H1 (cell line): ENCODE data around the gene RPL6. TPM values are rescaled to one million over a fixed set of nuclear protein-coding genes. Genes with fewer than 3 reads are reported as not detected.

Experiments used
- CTCF ChIA-PET: fragments of 300-600 bp; sonication (Branson Sonifier 250); formaldehyde crosslinking; loops from one replicate; lab custom pipeline; 2021; ENCODE audit not compliant: partially characterized antibody; lab: Charles Lee
- POLR2A ChIA-PET: fragments of 300-600 bp; sonication (Branson Sonifier 250); formaldehyde crosslinking; loops from one replicate; lab custom pipeline; 2021; ENCODE audit warnings: inconsistent platforms; ENCODE audit not compliant: partially characterized antibody; lab: Charles Lee
- DNase-seq, 2 experiments: peaks; one replicate each; pipeline versions ENCODE4 v3.0.0 to v3.0.0-alpha.2; 2010 to 2022; ENCODE audit warnings: low spot score in 2 of 2, low read depth in 1 of 2, mixed read lengths in 1 of 2
- FAIRE-seq: peaks from 2 replicates; lab custom pipeline; 2011; peaks lifted over from hg19 to GRCh38; lab: Jason Lieb, UNC
- H2AFZ ChIP-seq: 2 replicates; pipeline ENCODE4 v1.8.1; 2012; ENCODE audit warnings: low read length, inconsistent platforms
- H2AK5ac ChIP-seq: 2 replicates; pipeline ENCODE4 v1.6.1; 2013; ENCODE audit warnings: low read depth, low read length
- H2BK120ac ChIP-seq: replicated peaks from 2 replicates; pipeline ENCODE3; 2013; ENCODE audit warnings: low read depth, low read length, inconsistent platforms
- H2BK12ac ChIP-seq: 2 replicates; pipeline ENCODE4 v1.6.1; 2013; ENCODE audit warnings: low read depth, low read length
- H2BK15ac ChIP-seq: 2 replicates; pipeline ENCODE4 v1.6.1; 2013; ENCODE audit warnings: low read length
- H2BK20ac ChIP-seq: 2 replicates; pipeline ENCODE4 v1.6.1; 2013; ENCODE audit warnings: low read length
- H2BK5ac ChIP-seq: 2 replicates; pipeline ENCODE4 v1.6.1; 2013; ENCODE audit warnings: low read depth, low read length
- H3K14ac ChIP-seq: 2 replicates; pipeline ENCODE4 v1.6.1; 2013; ENCODE audit warnings: inconsistent platforms; ENCODE audit not compliant: insufficient read length
- H3K18ac ChIP-seq: 2 replicates; pipeline ENCODE4 v1.6.1; 2013; ENCODE audit warnings: low read length; ENCODE audit errors: extremely low read depth
- H3K23ac ChIP-seq: 2 replicates; pipeline ENCODE4 v1.6.1; 2013; ENCODE audit warnings: inconsistent platforms; ENCODE audit not compliant: insufficient read length
- H3K23me2 ChIP-seq: 2 replicates; pipeline ENCODE4 v1.6.1; 2013; ENCODE audit warnings: low read depth, low read length
- H3K27ac ChIP-seq: 2 replicates; pipeline ENCODE4 v1.6.1; 2011; ENCODE audit warnings: low read depth, low read length, inconsistent platforms
- H3K27me3 ChIP-seq, 4 experiments: replicated peaks in 1 of 4; 1 replicate in 1 of 4; 2 replicates in 3 of 4; pipeline versions ENCODE4 v1.6.1 to v1.8.1; 2011 to 2013; ENCODE audit warnings: low read length in 3 of 4, mild to moderate bottlenecking in 3 of 4, inconsistent platforms in 2 of 4, mixed read lengths in 2 of 4, moderate library complexity in 1 of 4; ENCODE audit not compliant: control insufficient read depth in 3 of 4, insufficient read depth in 3 of 4; ENCODE audit errors: extremely low read depth in 1 of 4
- H3K36me3 ChIP-seq, 4 experiments: 2 replicates each; pipeline versions ENCODE4 v1.6.1 to v1.8.1; 2011 to 2013; ENCODE audit warnings: mild to moderate bottlenecking in 4 of 4, low read length in 3 of 4, moderate library complexity in 2 of 4, control low read depth in 1 of 4, inconsistent platforms in 1 of 4; ENCODE audit not compliant: insufficient read depth in 4 of 4, control insufficient read depth in 2 of 4
- H3K4ac ChIP-seq: replicated peaks from 2 replicates; pipeline ENCODE3; 2013; ENCODE audit warnings: low read length, low read depth, mixed read lengths, inconsistent platforms; ENCODE audit not compliant: insufficient read length
- H3K4me1 ChIP-seq, 4 experiments: replicated peaks in 1 of 4; 1 replicate in 1 of 4; 2 replicates in 3 of 4; pipeline versions ENCODE4 v1.6.1 to v1.8.1; 2011 to 2013; ENCODE audit warnings: low read length in 3 of 4, inconsistent platforms in 2 of 4, mixed read lengths in 1 of 4; ENCODE audit not compliant: insufficient read depth in 4 of 4, control insufficient read depth in 3 of 4
- H3K4me2 ChIP-seq, 2 experiments: 2 replicates each; pipeline versions ENCODE4 v1.6.1 to v1.8.1; 2011 to 2013; ENCODE audit warnings: low read depth in 2 of 2, low read length in 2 of 2, control low read depth in 1 of 2, inconsistent platforms in 1 of 2, mild to moderate bottlenecking in 1 of 2; ENCODE audit not compliant: insufficient read depth in 1 of 2
- H3K4me3 ChIP-seq, 4 experiments: fragments of 200-600, 300-600 bp in 1 of 4; sonication (generic), shearing (Covaris generic), sonication (Bioruptor Twin) in 1 of 4; 2 replicates each; pipeline versions ENCODE4 v1.5.1 to v1.8.1; 2011 to 2016; ENCODE audit warnings: low read length in 4 of 4, low read depth in 3 of 4, control low read depth in 2 of 4, inconsistent platforms in 2 of 4, mild to moderate bottlenecking in 2 of 4, mixed read lengths in 1 of 4, moderate library complexity in 1 of 4; ENCODE audit not compliant: insufficient read depth in 2 of 4; ENCODE audit errors: extremely low read depth in 1 of 4
- H3K56ac ChIP-seq: replicated peaks from 2 replicates; pipeline ENCODE3; 2013; ENCODE audit warnings: low read depth, mild to moderate bottlenecking, mixed read lengths, low read length, inconsistent platforms; ENCODE audit not compliant: insufficient read length
- H3K79me1 ChIP-seq: 2 replicates; pipeline ENCODE4 v1.6.1; 2013; ENCODE audit warnings: low read depth, low read length, control low read depth
- H3K79me2 ChIP-seq, 2 experiments: 2 replicates each; pipeline versions ENCODE4 v1.6.1 to v1.8.1; 2012 to 2013; ENCODE audit warnings: low read length in 2 of 2, mild to moderate bottlenecking in 2 of 2, inconsistent platforms in 1 of 2; ENCODE audit not compliant: insufficient read depth in 2 of 2, control insufficient read depth in 1 of 2
- H3K9ac ChIP-seq, 4 experiments: replicated peaks in 1 of 4; 1 replicate in 1 of 4; 2 replicates in 3 of 4; pipeline versions ENCODE4 v1.6.1 to v1.8.1; 2011 to 2013; ENCODE audit warnings: low read depth in 3 of 4, low read length in 3 of 4, control low read depth in 2 of 4, mild to moderate bottlenecking in 2 of 4, moderate library complexity in 2 of 4, inconsistent platforms in 1 of 4; ENCODE audit errors: extremely low read depth in 1 of 4
- H3K9me3 ChIP-seq, 2 experiments: 2 replicates each; pipeline versions ENCODE4 v1.6.1 to v1.8.1; 2012 to 2013; ENCODE audit warnings: mild to moderate bottlenecking in 2 of 2, moderate library complexity in 2 of 2, control low read depth in 1 of 2, inconsistent platforms in 1 of 2, low read depth in 1 of 2, low read length in 1 of 2, mixed read lengths in 1 of 2; ENCODE audit not compliant: insufficient read depth in 2 of 2
- H4K20me1 ChIP-seq, 2 experiments: replicated peaks in 1 of 2; 2 replicates each; pipeline versions ENCODE3 to v1.8.1; 2011 to 2013; ENCODE audit warnings: inconsistent platforms in 2 of 2, low read length in 2 of 2, mild to moderate bottlenecking in 1 of 2; ENCODE audit not compliant: insufficient read depth in 2 of 2, control insufficient read depth in 1 of 2
- H4K5ac ChIP-seq: 2 replicates; pipeline ENCODE4 v1.6.1; 2013; ENCODE audit warnings: low read length, low read depth, mixed read lengths, inconsistent platforms; ENCODE audit not compliant: insufficient read length
- H4K8ac ChIP-seq: 2 replicates; pipeline ENCODE4 v1.8.0; 2013; ENCODE audit warnings: mild to moderate bottlenecking, moderate library complexity, low read length, inconsistent platforms; ENCODE audit not compliant: insufficient read depth; ENCODE audit errors: extremely low read depth
- H4K91ac ChIP-seq: replicated peaks from 2 replicates; pipeline ENCODE3; 2013; ENCODE audit warnings: low read length, mixed read lengths, inconsistent platforms; ENCODE audit not compliant: insufficient read length
- ASH2L ChIP-seq: fragments of 200-600, 300-600 bp; sonication (generic); IDR thresholded peaks from one replicate; pipeline ENCODE4 v1.7.1; 2017; ENCODE audit warnings: low read length
- KDM1A ChIP-seq: fragments of 200-600, 300-600 bp; sonication (generic); IDR thresholded peaks from 2 replicates; pipeline ENCODE4 v1.7.1; 2016; ENCODE audit warnings: mild to moderate bottlenecking, low read length, borderline replicate concordance
- MAX ChIP-seq: IDR thresholded peaks from 2 replicates; pipeline ENCODE4 v1.6.1; 2012; ENCODE audit warnings: inconsistent platforms
- NRF1 ChIP-seq: IDR thresholded peaks from 2 replicates; pipeline ENCODE4 v1.6.1; 2011; ENCODE audit warnings: mild to moderate bottlenecking, low read depth, low read length, improper control_type of control experiment
- SP1 ChIP-seq: IDR thresholded peaks from 2 replicates; pipeline ENCODE4 v1.6.1; 2011; ENCODE audit warnings: low read depth, low read length
- TAF1 ChIP-seq: IDR thresholded peaks from 2 replicates; pipeline ENCODE4 v1.6.1; 2011; ENCODE audit warnings: mild to moderate bottlenecking, low read depth, low read length
- TAF7 ChIP-seq: optimal IDR thresholded peaks from 2 replicates; pipeline ENCODE3; 2011; ENCODE audit warnings: low read depth, mild to moderate bottlenecking, inconsistent platforms, low read length, moderate library complexity, borderline replicate concordance
- TBP ChIP-seq: IDR thresholded peaks from 2 replicates; pipeline ENCODE4 v1.6.1; 2011; ENCODE audit warnings: low read depth, low read length, improper control_type of control experiment
- TEAD4 ChIP-seq: IDR thresholded peaks from 2 replicates; pipeline ENCODE4 v1.6.1; 2012; ENCODE audit warnings: low read depth, low read length, inconsistent platforms, mixed read lengths
- YY1 ChIP-seq: IDR thresholded peaks from 2 replicates; pipeline ENCODE4 v1.6.1; 2011; ENCODE audit warnings: low read depth, mild to moderate bottlenecking, low read length
- WGBS, 2 experiments: shearing (Covaris generic) in 1 of 2; methylation state at CpG; one replicate each; pipeline versions ENCODE4 v1.1.6 to v1.1.7; 2013 to 2015; ENCODE audit warnings: low lambda C conversion rate in 2 of 2, mixed read lengths in 2 of 2, inconsistent platforms in 1 of 2, low coverage in 1 of 2, missing lambda C conversion rate in 1 of 2; ENCODE audit not compliant: insufficient replicate concordance in 2 of 2, insufficient coverage in 1 of 2, insufficient read length in 1 of 2; ENCODE audit errors: extremely low coverage in 1 of 2, missing lambda C conversion rate in 1 of 2; 5-methylcytosine and 5-hydroxymethylcytosine counted together
- polyA plus RNA-seq, 7 experiments: library from polyadenylated mRNA; depleted of rRNA in 3 of 7; stranded (reverse) in 5 of 7; unstranded in 2 of 7; fragments of >200 nt in 5 of 7; fragments of 200-250 nt in 2 of 7; gene quantifications; 1 replicate in 5 of 7; 2 replicates in 1 of 7; 4 replicates in 1 of 7; pipeline versions ENCODE4 v1.2.1 to v1.2.3, GENCODE V29; 2011 to 2013; ENCODE audit warnings: missing spikeins in 2 of 7, mixed read lengths in 2 of 7
- total RNA-seq: library from RNA; stranded (reverse); fragmentation: NEBNext Ultra II Directional; extraction: Animal tissue kit (Norgen Biotek cat#: 25700); gene quantifications from 2 replicates; pipeline ENCODE4 v1.2.1, GENCODE V29; 2021
- TF ChIP-seq, protein P1 (sequence below): IDR thresholded peaks from 2 replicates; pipeline ENCODE4 v1.6.1; 2012; ENCODE audit warnings: inconsistent platforms

RPL6 gene
- total and polyA plus RNA-seq, 2 of the 8 experiments (the other 6 are each of a cell fraction or from before 2014, with no cell fraction given) = 1,073 to 1,643 TPM

GRCh38 chr12:112419297-112420133 lies 10.1 kb upstream of the RPL6 start:
- Histone ChIP-seq H2BK15ac (no peak overlapping the region), H3K9me3 (no peaks in the 10 kb centered on the region), H4K91ac (no peak overlapping the region), H3K9ac (peak overlapping the region; percentile 72 to 93 (median 90)), H3K4me2 (peak overlapping the region; percentile 71 to 75), H2AFZ (peak overlapping the region; percentile 37; the same call in 1 of the 2 replicates), H3K79me2 (peaks cover 13 to 53% of the 10 kb centered on the region in 2 experiments), H3K4me3 (peak overlapping the region; percentile 75 to 96 (median 91)), H3K23me2 (0 out of 2 replicates have a peak, but pooled peaks cover 2% of the 10 kb centered on the region), H4K8ac (peak overlapping the region; percentile 66; the same call in 1 of the 2 replicates), H3K36me3 (no peaks in the 10 kb centered on the region), H3K18ac (peak overlapping the region; percentile 51; the same call in 1 of the 2 replicates), H2BK120ac (no peak overlapping the region), H3K4me1 (no peaks in the 10 kb centered on the region), H2AK5ac (peak overlapping the region; percentile 82; the same call in 1 of the 2 replicates), H3K4ac (no peak overlapping the region), H3K27ac (peak overlapping the region; percentile 91), H2BK12ac (peak overlapping the region; percentile 39; the same call in 1 of the 2 replicates), H3K79me1 (peaks cover 3% of the 10 kb centered on the region; the same call in 1 of the 2 replicates), H3K23ac (no peak overlapping the region), H4K5ac (no peak overlapping the region), H2BK5ac (peak overlapping the region; percentile 81), H3K27me3 (no peaks in the 10 kb centered on the region), H4K20me1 (peaks cover 0 to 5% of the 10 kb centered on the region in 2 experiments), H3K56ac (peak overlapping the region; percentile 34), H2BK20ac (no peak overlapping the region), H3K14ac (no peak overlapping the region)
- ChIA-PET CTCF (interaction anchor here (1.4 kb wide), 1 partner anchor 9 kb away, joined by 5 read pairs; no protein-coding TSS in a partner anchor), POLR2A (interaction anchor here (0.8 to 1.4 kb wide), 4 partner anchors 9 to 407 kb away, joined by 3 to 5 read pairs (median 4); partner anchors contain the start of genes RPL6 and TMEM116)
- WGBS, 2 experiments = 15% methylated on average over 16 of the region's 31 CpGs; no CpG with 5 or more reads in 1 of the 2 experiments
- DNase-seq = no peak
- no peak for FAIRE-seq
- peak; percentile 12; the same call in 1 of the 2 replicates for TF ChIP-seq YY1
- peak; percentile 28 for TF ChIP-seq ASH2L
- peak; percentile 37; the same call in 1 of the 2 replicates for TF ChIP-seq MAX
- peak; percentile 96 for TF ChIP-seq KDM1A
- TF ChIP-seq, protein P1, sequence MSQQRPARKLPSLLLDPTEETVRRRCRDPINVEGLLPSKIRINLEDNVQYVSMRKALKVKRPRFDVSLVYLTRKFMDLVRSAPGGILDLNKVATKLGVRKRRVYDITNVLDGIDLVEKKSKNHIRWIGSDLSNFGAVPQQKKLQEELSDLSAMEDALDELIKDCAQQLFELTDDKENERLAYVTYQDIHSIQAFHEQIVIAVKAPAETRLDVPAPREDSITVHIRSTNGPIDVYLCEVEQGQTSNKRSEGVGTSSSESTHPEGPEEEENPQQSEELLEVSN = no peak
- TF ChIP-seq TAF1 = 0 out of 2 replicates have a peak, but pooled peaks have one; percentile 9
- TF ChIP-seq NRF1 = no peak
- TF ChIP-seq SP1 = no peak
- peak; percentile 17 for TF ChIP-seq TAF7
- peak; percentile 83 for TF ChIP-seq TEAD4
- no peak for TF ChIP-seq TBP
